Measurements from ENCODE around the gene MTRF1.

Gene MTRF1

DNA sequence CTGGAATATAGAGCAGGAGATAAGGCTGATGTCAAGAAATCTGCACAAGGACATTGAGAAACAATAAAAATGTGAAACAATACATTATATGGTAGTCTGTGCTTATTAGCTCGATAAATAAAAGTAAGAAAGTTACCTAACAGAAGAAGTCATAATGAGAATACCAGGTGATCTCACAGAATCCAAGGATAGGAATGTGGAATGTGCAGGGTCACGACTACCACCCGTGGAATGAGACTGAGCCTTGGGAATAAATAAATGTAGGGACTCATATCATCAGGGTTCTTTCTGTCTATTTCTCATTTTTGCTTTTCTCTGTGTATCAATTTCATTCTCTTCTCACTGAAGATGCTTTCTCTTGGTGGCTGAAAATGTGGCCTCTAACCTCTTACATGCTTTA is 43.0 kb downstream of the MTRF1 start:
- TF ChIP-seq GATA2 (IDR thresholded peaks at IDR 0.05; ENCODE audit: low read depth, low read length) (no peak), GATA3 (IDR thresholded peaks at IDR 0.05; ENCODE audit: low read depth, low read length) (no peak)

DNA sequence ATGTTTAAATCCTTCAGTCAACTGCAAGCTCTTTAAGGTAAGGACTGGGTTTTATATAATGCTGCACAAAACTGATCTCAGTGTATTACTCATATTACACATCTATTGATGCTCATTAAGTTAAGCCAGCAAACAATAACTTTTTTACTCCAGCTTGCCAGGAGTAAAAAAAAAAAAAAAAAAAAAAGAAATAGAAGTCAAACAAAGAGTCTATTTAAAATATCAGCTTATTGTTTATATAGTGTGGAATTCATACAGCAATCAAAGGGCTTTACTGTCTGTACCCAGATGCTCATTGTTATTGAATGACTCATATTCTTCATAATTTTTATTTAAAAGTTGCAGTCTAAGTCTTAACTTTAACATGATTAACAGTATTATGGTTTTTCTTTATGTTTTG is 47.2 kb downstream of the MTRF1 start:
- TF ChIP-seq GATA3 (IDR thresholded peaks at IDR 0.05; ENCODE audit: low read depth, low read length) = no peak
- no peak for TF ChIP-seq GATA2 (IDR thresholded peaks at IDR 0.05; ENCODE audit: low read depth, low read length)

DNA sequence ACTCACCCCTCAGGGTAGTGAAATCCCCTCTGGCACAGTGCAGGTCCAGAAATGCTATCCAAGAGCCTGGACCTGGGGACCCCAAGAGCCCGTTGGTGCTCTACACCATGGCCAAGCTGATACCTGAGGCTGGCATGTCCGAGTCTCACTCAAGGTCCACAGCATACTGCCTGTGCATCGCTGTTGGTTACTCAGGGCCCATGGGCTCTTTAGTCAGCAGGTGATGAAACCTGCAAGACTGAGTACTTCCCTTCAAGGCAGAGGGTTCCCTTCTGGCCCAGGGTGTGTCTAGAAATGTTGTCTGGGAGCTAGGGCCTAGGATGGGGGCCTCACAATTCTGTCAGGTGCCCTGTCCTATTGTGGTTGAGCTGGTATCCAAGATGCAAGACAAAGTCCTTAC is 49.5 kb downstream of the MTRF1 start:
- no peak for TF ChIP-seq GATA2 (IDR thresholded peaks at IDR 0.05; ENCODE audit: low read depth, low read length)
- no peak for TF ChIP-seq GATA3 (IDR thresholded peaks at IDR 0.05; ENCODE audit: low read depth, low read length)

DNA sequence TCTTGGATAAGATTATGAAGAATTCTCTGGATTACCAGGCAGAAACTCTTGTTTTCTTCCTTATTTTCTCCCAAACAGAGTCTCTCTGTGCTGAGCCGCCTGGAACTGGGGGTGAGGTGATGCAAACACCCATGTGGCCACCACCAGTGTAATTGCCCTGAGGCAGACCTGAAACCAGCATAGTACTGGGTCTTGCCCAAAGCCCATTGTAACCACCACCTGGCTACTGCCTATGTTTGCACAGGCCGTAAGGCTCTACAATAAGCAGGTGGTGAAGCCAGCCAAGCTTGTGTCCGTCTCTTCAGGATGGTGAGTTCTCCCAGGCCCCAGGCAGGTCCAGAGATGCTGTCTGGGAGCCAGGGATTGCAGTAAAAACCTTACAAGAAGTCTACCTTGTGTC is 50.1 kb downstream of the MTRF1 start:
- TF ChIP-seq GATA3 (IDR thresholded peaks at IDR 0.05; ENCODE audit: low read depth, low read length) = no peak
- TF ChIP-seq GATA2 (IDR thresholded peaks at IDR 0.05; ENCODE audit: low read depth, low read length) = no peak

DNA sequence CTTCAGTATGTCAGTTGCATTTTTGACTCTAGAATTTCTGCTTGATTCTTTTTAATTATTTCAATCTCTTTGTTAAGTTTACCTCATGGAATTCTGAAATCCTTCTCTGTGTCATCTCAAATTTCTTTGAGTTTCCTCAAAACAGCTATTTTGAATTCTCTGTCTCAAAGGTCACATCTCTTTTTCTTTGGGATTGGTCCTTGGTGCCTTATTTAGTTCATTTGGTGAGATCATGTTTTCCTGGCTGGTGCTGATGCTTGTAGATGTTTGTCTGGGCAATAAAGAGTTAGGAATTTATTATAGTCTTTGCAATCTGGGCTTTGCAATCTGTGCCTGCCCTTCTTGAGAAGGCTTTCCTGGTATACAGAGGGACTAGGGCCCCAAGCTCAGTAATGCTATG is 50.5 kb downstream of the MTRF1 start:
- TF ChIP-seq GATA2 (IDR thresholded peaks at IDR 0.05; ENCODE audit: low read depth, low read length) = no peak
- TF ChIP-seq GATA3 (IDR thresholded peaks at IDR 0.05; ENCODE audit: low read depth, low read length) = no peak

DNA sequence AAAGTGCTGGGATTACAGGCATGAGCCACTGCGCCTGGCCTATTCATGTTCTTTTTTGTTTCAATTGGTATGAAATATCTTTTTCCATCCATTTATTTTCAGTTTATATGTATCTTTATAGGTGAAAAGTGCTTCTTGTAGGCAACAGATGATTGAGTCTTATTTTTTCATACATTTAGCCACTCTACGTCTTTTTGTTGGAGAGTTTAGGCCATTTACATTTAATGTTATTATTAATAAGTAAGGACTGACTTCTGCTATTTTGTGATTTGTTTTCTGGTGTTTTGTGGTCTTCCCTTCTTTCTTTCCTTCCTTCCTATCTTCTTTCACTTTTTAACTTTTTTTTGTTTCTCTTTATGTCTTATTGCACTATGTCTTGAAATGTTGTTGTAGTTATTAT is 52.3 kb downstream of the MTRF1 start:
- TF ChIP-seq GATA3 (IDR thresholded peaks at IDR 0.05; ENCODE audit: low read depth, low read length) (no peak), GATA2 (IDR thresholded peaks at IDR 0.05; ENCODE audit: low read depth, low read length) (no peak)

DNA sequence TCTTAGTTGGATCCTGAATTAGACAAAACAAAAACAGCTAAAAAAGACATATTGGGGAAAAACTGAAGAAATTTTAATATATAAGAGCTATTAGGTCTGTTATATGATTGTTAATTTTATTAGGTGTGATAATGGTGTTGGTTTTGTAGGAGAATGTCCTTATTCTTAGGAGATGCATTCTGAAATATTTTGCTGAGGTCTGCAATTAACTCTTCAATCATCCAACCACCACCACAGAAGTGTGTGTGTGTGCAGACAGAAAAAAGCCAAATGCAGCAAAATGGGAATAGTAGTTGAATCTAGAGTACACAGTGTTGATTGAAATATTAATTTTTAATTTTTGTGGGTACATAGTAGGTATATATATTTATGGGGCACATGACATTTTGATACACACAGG is 56.9 kb downstream of the MTRF1 start:
- no peak for TF ChIP-seq GATA2 (IDR thresholded peaks at IDR 0.05; ENCODE audit: low read depth, low read length)
- TF ChIP-seq GATA3 (IDR thresholded peaks at IDR 0.05; ENCODE audit: low read depth, low read length) = no peak

DNA sequence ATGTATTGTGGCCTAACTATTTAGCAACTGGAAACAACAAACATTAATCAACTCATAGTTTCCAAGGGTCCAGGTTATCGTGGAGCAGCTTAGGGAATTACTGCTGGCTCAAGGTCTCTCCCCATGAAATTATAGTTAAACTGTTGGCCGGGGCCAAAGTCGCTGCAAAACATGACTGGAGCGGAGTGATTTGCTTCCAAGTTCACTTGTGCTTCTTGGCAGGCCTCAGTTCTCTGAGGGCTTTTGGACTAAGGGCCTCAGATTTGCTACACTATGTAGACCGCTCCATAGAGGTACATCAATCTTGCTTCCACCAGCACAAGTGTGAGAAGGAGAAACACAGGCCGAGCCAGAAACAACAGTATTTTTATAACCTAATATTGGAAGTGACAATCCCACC is 59.6 kb downstream of the MTRF1 start:
- TF ChIP-seq GATA3 (IDR thresholded peaks at IDR 0.05; ENCODE audit: low read depth, low read length) (no peak), GATA2 (IDR thresholded peaks at IDR 0.05; ENCODE audit: low read depth, low read length) (no peak)

DNA sequence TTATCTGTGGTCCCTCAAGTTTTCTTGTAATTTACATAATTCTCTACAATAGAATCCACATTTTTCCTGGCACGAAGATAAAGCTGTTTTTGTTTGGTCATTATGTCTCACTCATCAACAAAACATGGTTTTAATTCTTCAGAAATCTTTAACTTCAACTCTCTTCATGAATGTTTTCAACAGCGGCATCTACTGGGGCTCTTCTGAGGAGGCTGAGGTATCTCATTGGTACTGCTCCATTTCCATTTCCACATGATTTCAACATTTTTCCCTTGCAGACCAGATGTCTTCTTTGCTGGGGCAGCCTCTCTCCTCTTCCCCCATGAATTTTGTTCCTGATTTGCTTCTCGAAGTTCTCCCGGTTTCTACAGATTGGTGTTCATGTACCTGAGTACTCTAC is 63.2 kb downstream of the MTRF1 start:
- TF ChIP-seq GATA2 (IDR thresholded peaks at IDR 0.05; ENCODE audit: low read depth, low read length) (no peak), GATA3 (IDR thresholded peaks at IDR 0.05; ENCODE audit: low read depth, low read length) (no peak)

DNA sequence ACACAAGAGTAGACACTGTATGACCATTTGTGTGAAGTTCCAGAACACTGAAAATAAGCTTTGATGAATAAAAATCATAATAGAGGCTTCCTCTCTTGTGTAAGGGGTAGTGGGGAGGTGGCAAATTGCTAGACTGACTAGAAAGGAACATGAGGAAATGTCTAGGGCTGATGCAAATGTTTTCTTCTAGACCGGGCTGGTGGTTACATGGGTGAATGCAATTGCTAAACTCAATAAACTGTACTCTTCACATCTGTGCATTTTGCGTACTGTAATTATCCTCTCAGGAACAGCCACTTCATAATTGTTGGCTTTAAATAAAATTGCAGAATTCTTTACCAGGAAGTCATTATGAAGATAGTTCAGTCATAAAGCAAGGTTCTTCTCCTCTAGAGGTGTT is 63.9 kb downstream of the MTRF1 start:
- TF ChIP-seq GATA2 (IDR thresholded peaks at IDR 0.05; ENCODE audit: low read depth, low read length) = no peak
- TF ChIP-seq GATA3 (IDR thresholded peaks at IDR 0.05; ENCODE audit: low read depth, low read length) = no peak

DNA sequence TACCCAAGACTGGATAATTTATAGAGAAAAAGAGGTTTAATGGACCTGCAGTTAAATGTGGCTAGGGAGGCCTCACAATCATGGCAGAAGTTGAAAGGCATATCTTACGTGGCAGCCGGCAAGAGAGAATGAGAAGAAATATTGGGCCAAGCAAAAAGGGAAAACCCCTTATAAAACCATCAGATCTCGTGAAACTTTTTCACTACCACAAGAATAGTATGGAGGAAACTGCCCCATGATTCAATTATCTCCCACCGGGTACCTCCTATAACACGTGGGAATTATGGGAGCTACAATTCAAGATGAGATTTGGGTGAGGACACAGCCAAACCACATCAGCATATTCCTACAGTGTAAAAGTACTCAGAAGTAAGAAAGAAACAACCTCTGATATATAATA is 64.3 kb downstream of the MTRF1 start:
- TF ChIP-seq GATA2 (IDR thresholded peaks at IDR 0.05; ENCODE audit: low read depth, low read length) = no peak
- TF ChIP-seq GATA3 (IDR thresholded peaks at IDR 0.05; ENCODE audit: low read depth, low read length) = no peak

DNA sequence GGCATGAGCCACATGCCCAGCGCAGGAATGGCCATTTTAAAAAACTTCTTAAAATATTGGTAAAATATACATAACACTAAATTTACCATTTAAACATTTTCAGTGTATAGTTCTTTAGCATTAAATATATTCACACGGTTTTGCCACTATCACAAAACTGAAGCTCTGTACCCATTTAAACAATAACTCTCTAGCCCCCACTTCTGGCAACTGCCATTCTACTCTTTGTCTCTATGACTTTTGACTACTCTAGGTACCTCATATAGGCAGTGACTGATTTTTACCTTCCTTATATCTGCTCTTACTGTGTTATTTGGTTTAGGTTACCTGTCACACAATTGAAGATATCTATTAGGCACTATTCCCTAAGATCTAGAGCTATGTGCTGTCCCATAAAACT is 66.8 kb downstream of the MTRF1 start:
- TF ChIP-seq GATA3 (IDR thresholded peaks at IDR 0.05; ENCODE audit: low read depth, low read length) (no peak), GATA2 (IDR thresholded peaks at IDR 0.05; ENCODE audit: low read depth, low read length) (no peak)

DNA sequence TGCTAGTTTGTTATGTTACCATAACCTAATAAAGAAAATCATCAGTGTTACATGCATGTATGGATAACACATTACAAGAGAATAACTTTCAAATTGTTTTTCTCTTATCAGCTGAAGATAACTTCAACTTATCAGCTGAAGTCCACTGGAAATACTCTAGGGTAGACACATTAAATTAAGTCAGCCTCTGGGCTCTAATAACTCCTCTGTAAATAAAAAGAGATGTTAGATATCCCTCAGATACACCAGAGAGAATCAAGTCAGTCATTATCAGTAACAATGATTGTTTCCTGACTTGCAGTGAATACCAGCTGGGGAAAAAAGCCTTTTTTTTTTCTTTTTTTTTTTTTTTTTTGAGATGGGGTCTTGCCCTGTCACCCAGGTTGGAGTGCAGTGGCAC is 67.4 kb downstream of the MTRF1 start:
- TF ChIP-seq GATA2 (IDR thresholded peaks at IDR 0.05; ENCODE audit: low read depth, low read length) = no peak
- TF ChIP-seq GATA3 (IDR thresholded peaks at IDR 0.05; ENCODE audit: low read depth, low read length) = peak; percentile 48; the same call in 1 of the 2 replicates

DNA sequence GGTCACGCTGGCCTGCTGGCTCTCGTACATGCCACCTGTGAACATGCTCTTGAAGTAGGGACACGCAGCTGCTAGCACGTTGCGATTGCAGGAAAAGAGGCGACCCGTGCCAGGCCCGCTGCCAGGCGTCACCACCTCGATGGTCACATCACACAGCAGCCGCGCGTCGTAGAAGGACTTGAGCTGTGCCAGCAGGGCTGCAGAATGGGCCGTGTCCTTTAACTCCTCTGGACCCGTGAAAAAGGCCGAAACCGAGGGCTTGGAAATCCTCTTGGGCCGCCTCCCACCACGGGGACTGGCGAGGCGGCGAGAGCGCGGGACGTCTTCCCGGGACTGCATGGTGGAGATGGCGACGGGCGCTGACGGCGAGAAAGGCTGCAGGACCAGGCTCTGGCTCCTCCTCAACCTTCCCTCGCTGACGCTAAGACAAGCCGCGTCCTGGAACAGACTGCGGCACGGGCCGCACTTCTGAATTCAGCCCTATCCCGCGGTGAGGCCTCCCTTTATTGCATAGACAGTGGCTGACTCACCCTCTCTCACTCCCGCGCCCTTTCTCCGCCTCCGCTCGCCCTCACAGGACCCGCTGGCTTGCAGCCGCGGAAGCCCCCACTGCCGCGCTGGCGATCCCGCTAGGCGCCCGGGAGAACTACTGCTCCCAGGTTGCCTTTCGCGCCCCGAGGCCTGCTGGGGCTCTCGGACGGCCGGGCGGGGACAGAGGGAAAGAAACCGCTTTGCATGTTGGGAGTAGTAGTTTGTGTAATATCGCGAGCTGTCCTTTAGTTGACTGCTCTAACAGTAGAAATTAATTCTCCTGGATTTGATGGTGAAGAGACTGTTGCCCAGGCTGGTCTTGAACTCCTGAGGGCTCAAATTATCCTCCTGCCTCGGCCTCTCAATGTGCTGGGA is 69.2 kb downstream of the MTRF1 start, which contains the start of gene KBTBD7:
KBTBD7 (minus strand) TSS at position 651 of the 906 bp plus-strand sequence; CDS start at position 339, 312 bp downstream.
- TF ChIP-seq GATA3 (IDR thresholded peaks at IDR 0.05; ENCODE audit: low read depth, low read length) (no peak), GATA2 (IDR thresholded peaks at IDR 0.05; ENCODE audit: low read depth, low read length) (no peak)

DNA sequence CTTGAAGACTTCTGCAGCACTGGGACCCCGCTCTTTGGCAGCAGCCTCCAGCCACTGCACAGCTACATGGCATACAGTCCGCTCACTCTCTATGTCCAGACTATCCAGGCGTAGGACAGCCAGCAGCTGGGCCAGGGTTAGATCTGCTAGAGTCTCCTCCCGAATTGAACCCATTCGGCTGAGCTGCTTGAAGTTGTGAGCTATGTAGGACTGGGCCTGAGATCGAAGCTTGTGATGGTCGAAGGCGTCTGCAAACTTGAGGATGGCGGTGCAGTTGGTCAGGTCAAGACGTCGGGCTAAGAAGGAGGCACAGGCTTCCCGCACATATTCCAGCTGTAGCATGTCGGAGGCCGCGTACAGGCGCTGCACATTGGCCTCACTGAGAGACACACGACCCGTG is 69.9 kb downstream of the MTRF1 start:
- TF ChIP-seq GATA2 (IDR thresholded peaks at IDR 0.05; ENCODE audit: low read depth, low read length) (no peak), GATA3 (IDR thresholded peaks at IDR 0.05; ENCODE audit: low read depth, low read length) (no peak)
